Body of pancreas (tissue), 4 donors: ENCODE measurements around the gene SNED1. TPM values are rescaled to one million over a fixed set of nuclear protein-coding genes. Genes with fewer than 3 reads are reported as not detected.

Experiments used
- ATAC-seq: fragments of 150-250 bp; one replicate; pipeline ENCODE4 v1.9.1; 2016
- DNase-seq, 4 donors: peaks; one replicate each; pipeline ENCODE4 v3.0.0-alpha.2; 2019
- H3K27ac ChIP-seq, 4 donors: fragments of 200-600 bp; sonication (generic); 1 replicate in 3 of 4; 2 replicates in 1 of 4; pipeline versions ENCODE4 v1.5.1 to v1.6.1; 2016 to 2019; ENCODE audit warnings: mild to moderate bottlenecking in 1 of 4, mixed read lengths in 1 of 4, moderate library complexity in 1 of 4
- H3K27me3 ChIP-seq, 2 donors: fragments of 200-600 bp; sonication (generic); one replicate each; pipeline ENCODE4 v1.6.0; 2016; ENCODE audit warnings: mild to moderate bottlenecking in 1 of 2
- H3K36me3 ChIP-seq, 2 donors: fragments of 200-600 bp; sonication (generic); replicated peaks in 1 of 2; 2 replicates each; pipeline ENCODE4 v1.5.1; 2016; ENCODE audit warnings: low read depth in 2 of 2; ENCODE audit not compliant: insufficient read depth in 1 of 2
- H3K4me1 ChIP-seq: fragments of 200-600 bp; sonication (generic); one replicate; pipeline ENCODE4 v1.6.0; 2016
- H3K4me3 ChIP-seq, 2 donors: fragments of 200-600 bp; sonication (generic); 1 replicate in 1 of 2; 2 replicates in 1 of 2; pipeline ENCODE4 v1.5.1; 2016 to 2019
- H3K9me3 ChIP-seq, 3 donors: fragments of 200-600 bp; sonication (generic); 1 replicate in 2 of 3; 2 replicates in 1 of 3; pipeline ENCODE4 v1.5.1; 2016
- CTCF ChIP-seq, 7 experiments: fragments of 450-650 bp in 4 of 7; fragments of 200-600 bp in 3 of 7; sonication (generic) in 3 of 7; IDR thresholded peaks; one replicate each; pipeline ENCODE4 v1.5.1; 2016 to 2019; ENCODE audit warnings: antibody characterized with exemption in 7 of 7
- POLR2A ChIP-seq, 3 donors: fragments of 450-650 bp; IDR thresholded peaks; one replicate each; pipeline ENCODE4 v1.6.1; 2016; ENCODE audit warnings: antibody characterized with exemption in 3 of 3, mild to moderate bottlenecking in 2 of 3
- WGBS, 2 donors: methylation state at CpG; one replicate each; pipeline ENCODE4 v1.1.5; 2017; 5-methylcytosine and 5-hydroxymethylcytosine counted together
- intact Hi-C: fragments of 100-400 bp; cut with DNase I; formaldehyde crosslinking; loops from one replicate; pipeline ENCODE4 v1.15.1; 2023
- total RNA-seq, 2 donors: library from RNA; depleted of rRNA; stranded (reverse); fragments of >200 nt; gene quantifications; one replicate each; pipeline ENCODE4 v1.1.0, GENCODE V29; 2016

Gene SNED1
- total RNA-seq, 2 donors from 2014 or later: 13.5 to 33.0 TPM

GRCh38 chr2:240981280-240981679, 17.1 kb upstream of the SNED1 start:
- H3K36me3 ChIP-seq: no peaks in the 10 kb centered on the region
- no peak for DNase-seq
- H3K9me3 ChIP-seq: no peaks in the 10 kb centered on the region
- intact Hi-C loops: loop anchor here (2.0 kb wide), 1 partner anchor 22 kb away; no protein-coding TSS in a partner anchor
- H3K4me1 ChIP-seq: peaks cover 11% of the 10 kb centered on the region
- H3K27ac ChIP-seq: no peak overlapping the region
- TF ChIP-seq CTCF (IDR thresholded peaks at IDR 0.05) (no peak), POLR2A (IDR thresholded peaks at IDR 0.05) (no peak)
- no peak overlapping the region for H3K4me3 ChIP-seq
- 43 to 47% methylated on average over 2 to 4 of the region's 4 CpGs for WGBS, 2 donors
- H3K27me3 ChIP-seq: no peaks in the 10 kb centered on the region
- no peak for ATAC-seq

GRCh38 chr2:240981871-240982800, 16.3 kb upstream of the SNED1 start:
- no peaks in the 10 kb centered on the region for H3K27me3 ChIP-seq
- TF ChIP-seq CTCF (IDR thresholded peaks at IDR 0.05): no peak
- no peak for TF ChIP-seq POLR2A (IDR thresholded peaks at IDR 0.05)
- DNase-seq (peak in 3 of 4 donors; percentile 3 to 8 (median 8)), ATAC-seq (no peak)
- H3K36me3 ChIP-seq: no peaks in the 10 kb centered on the region
- H3K9me3 ChIP-seq: no peaks in the 10 kb centered on the region
- peaks cover 19% of the 10 kb centered on the region for H3K4me1 ChIP-seq
- no peak overlapping the region for H3K27ac ChIP-seq
- 56 to 77% methylated on average over 13 to 25 of the region's 25 CpGs for WGBS, 2 donors
- intact Hi-C loops: loop anchor here (2.0 kb wide), 1 partner anchor 21 kb away; no protein-coding TSS in a partner anchor
- H3K4me3 ChIP-seq: no peak overlapping the region

- Histone ChIP-seq H3K4me1 (peaks cover 26% of the 10 kb centered on the region), H3K9me3 (no peaks in the 10 kb centered on the region), H3K27ac (no peak overlapping the region), H3K36me3 (no peaks in the 10 kb centered on the region), H3K27me3 (no peaks in the 10 kb centered on the region), H3K4me3 (no peak overlapping the region)
- TF ChIP-seq CTCF (IDR thresholded peaks at IDR 0.05) (no peak), POLR2A (IDR thresholded peaks at IDR 0.05) (peak in 1 of 3 donors; percentile 8)
- no peak for ATAC-seq
- WGBS, 2 donors: 74 to 85% methylated on average over 6 to 8 of the region's 8 CpGs
- peak in 1 of 4 donors; percentile 1 for DNase-seq
- intact Hi-C loops: no loop called here
These were observed 15.6 kb upstream of the SNED1 start for GRCh38 chr2:240982821-240983281.

GRCh38 chr2:240983361-240983995, 14.9 kb upstream of the SNED1 start:
- TF ChIP-seq CTCF (IDR thresholded peaks at IDR 0.05) (peak; percentile 39 to 70 (median 49)), POLR2A (IDR thresholded peaks at IDR 0.05) (no peak)
- ATAC-seq: peak; percentile 72

More at GRCh38 chr2:240983361-240983995, 14.9 kb upstream of the SNED1 start:
- peaks cover 29% of the 10 kb centered on the region for H3K4me1 ChIP-seq
- DNase-seq: peak; percentile 38 to 60 (median 48)
- no peak overlapping the region for H3K4me3 ChIP-seq
- H3K36me3 ChIP-seq: no peaks in the 10 kb centered on the region
- H3K27me3 ChIP-seq: no peaks in the 10 kb centered on the region
- no peaks in the 10 kb centered on the region for H3K9me3 ChIP-seq
- WGBS, 2 donors: 8% methylated on average over 45 of the region's 45 CpGs; no CpG with 5 or more reads in 1 of the 2 donors
- no peak overlapping the region for H3K27ac ChIP-seq
- intact Hi-C loops: no loop called here
